H9 (cell line): ENCODE results near the gene ACADL. TPM values are rescaled to one million over a fixed set of nuclear protein-coding genes. Genes with fewer than 3 reads are reported as not detected.

ENCODE experiments used
- DNase-seq: peaks from one replicate; pipeline ENCODE4 v3.0.0-alpha.2; 2017
- H2AFZ ChIP-seq: one replicate; pipeline ENCODE4 v1.6.1; 2013; ENCODE audit warnings: mild to moderate bottlenecking, low read length, control low read depth, moderate library complexity
- H2AK5ac ChIP-seq: 2 replicates; pipeline ENCODE4 v1.6.1; 2013; ENCODE audit warnings: low read length, control low read depth, mixed read lengths; ENCODE audit not compliant: insufficient read length
- H2BK120ac ChIP-seq: one replicate; pipeline ENCODE4 v1.6.1; 2013; ENCODE audit warnings: low read depth, mild to moderate bottlenecking, low read length, control low read depth, inconsistent platforms; ENCODE audit not compliant: poor library complexity, severe bottlenecking
- H2BK12ac ChIP-seq: 2 replicates; pipeline ENCODE4 v1.6.1; 2013; ENCODE audit warnings: low read length, control low read depth, mixed read lengths, low read depth; ENCODE audit not compliant: insufficient read length
- H2BK15ac ChIP-seq: 2 replicates; pipeline ENCODE4 v1.6.1; 2013; ENCODE audit warnings: low read depth, low read length, control low read depth
- H2BK20ac ChIP-seq: one replicate; pipeline ENCODE4 v1.6.1; 2013; ENCODE audit warnings: low read depth, mild to moderate bottlenecking, low read length, control low read depth, inconsistent platforms; ENCODE audit not compliant: poor library complexity, severe bottlenecking
- H2BK5ac ChIP-seq: 2 replicates; pipeline ENCODE4 v1.6.1; 2013; ENCODE audit warnings: low read length, control low read depth, mixed read lengths; ENCODE audit not compliant: insufficient read length
- H3K14ac ChIP-seq: 2 replicates; pipeline ENCODE4 v1.6.1; 2013; ENCODE audit warnings: low read length, control low read depth; ENCODE audit not compliant: insufficient read depth
- H3K18ac ChIP-seq: 2 replicates; pipeline ENCODE4 v1.6.1; 2013; ENCODE audit warnings: low read depth, mild to moderate bottlenecking, mixed read lengths, low read length, control low read depth; ENCODE audit not compliant: insufficient read length
- H3K23ac ChIP-seq: 2 replicates; pipeline ENCODE4 v1.6.1; 2013; ENCODE audit warnings: low read length, control low read depth, mixed read lengths, low read depth; ENCODE audit not compliant: insufficient read length
- H3K23me2 ChIP-seq: 2 replicates; pipeline ENCODE4 v1.6.1; 2013; ENCODE audit warnings: low read depth, mild to moderate bottlenecking, mixed read lengths, low read length, control low read depth; ENCODE audit not compliant: insufficient read length, poor library complexity, severe bottlenecking
- H3K27ac ChIP-seq: 2 replicates; pipeline ENCODE4 v1.5.1; 2013; ENCODE audit warnings: low read length, control low read depth, mixed read lengths, low read depth; ENCODE audit not compliant: insufficient read length
- H3K27me3 ChIP-seq: 2 replicates; pipeline ENCODE4 v1.6.1; 2013; ENCODE audit warnings: low read length, control low read depth, inconsistent platforms; ENCODE audit not compliant: insufficient read depth
- H3K4ac ChIP-seq: 2 replicates; pipeline ENCODE4 v1.6.1; 2013; ENCODE audit warnings: low read depth, mild to moderate bottlenecking, control low read depth, inconsistent platforms, low read length, moderate library complexity
- H3K4me1 ChIP-seq: 2 replicates; pipeline ENCODE4 v1.6.1; 2013; ENCODE audit warnings: low read length, control low read depth, inconsistent platforms; ENCODE audit not compliant: insufficient read depth
- H3K4me2 ChIP-seq: 2 replicates; pipeline ENCODE4 v1.6.1; 2013; ENCODE audit warnings: low read length, control low read depth, mixed read lengths; ENCODE audit not compliant: insufficient read length, insufficient read depth
- H3K56ac ChIP-seq: 2 replicates; pipeline ENCODE4 v1.6.1; 2013; ENCODE audit warnings: low read depth, mild to moderate bottlenecking, mixed read lengths, low read length, control low read depth; ENCODE audit not compliant: insufficient read length
- H3K79me1 ChIP-seq: 2 replicates; pipeline ENCODE4 v1.6.1; 2013; ENCODE audit warnings: low read depth, mild to moderate bottlenecking, moderate library complexity, low read length, control low read depth, inconsistent platforms; ENCODE audit not compliant: insufficient read depth, poor library complexity, severe bottlenecking
- H3K79me2 ChIP-seq: 2 replicates; pipeline ENCODE4 v1.6.1; 2013; ENCODE audit warnings: low read length, control low read depth, inconsistent platforms; ENCODE audit not compliant: insufficient read depth
- H3K9ac ChIP-seq: 2 replicates; pipeline ENCODE4 v1.6.1; 2013; ENCODE audit warnings: low read length, control low read depth, mixed read lengths; ENCODE audit not compliant: insufficient read length; ENCODE audit errors: extremely low read depth
- H3K9me3 ChIP-seq: one replicate; pipeline ENCODE4 v1.6.1; 2013; ENCODE audit warnings: low read depth, low read length, inconsistent platforms; ENCODE audit not compliant: control insufficient read depth
- H3T11ph ChIP-seq: one replicate; pipeline ENCODE4 v1.6.1; 2013; ENCODE audit warnings: mild to moderate bottlenecking, low read length, control low read depth, inconsistent platforms
- H4K20me1 ChIP-seq: one replicate; pipeline ENCODE4 v1.6.1; 2013; ENCODE audit not compliant: control insufficient read depth, insufficient read length, insufficient read depth
- H4K5ac ChIP-seq: 2 replicates; pipeline ENCODE4 v1.6.1; 2013; ENCODE audit warnings: low read depth, mild to moderate bottlenecking, mixed read lengths, low read length, control low read depth; ENCODE audit not compliant: insufficient read length
- H4K8ac ChIP-seq: replicated peaks from 2 replicates; pipeline ENCODE4 v1.6.1; 2013; ENCODE audit warnings: low read length, control low read depth, mixed read lengths, low read depth; ENCODE audit not compliant: insufficient read length
- H4K91ac ChIP-seq: 2 replicates; pipeline ENCODE4 v1.6.1; 2013; ENCODE audit warnings: low read depth, mild to moderate bottlenecking, moderate library complexity, mixed read lengths, low read length, control low read depth; ENCODE audit not compliant: insufficient read length
- H3K27ac Mint-ChIP-seq, 3 experiments: 2 replicates in 2 of 3; 3 replicates in 1 of 3; pipeline ENCODE4 v1.8.0; 2020 to 2021; ENCODE audit warnings: mixed read lengths in 3 of 3, mild to moderate bottlenecking in 1 of 3, moderate library complexity in 1 of 3
- H3K27me3 Mint-ChIP-seq: 2 replicates; pipeline ENCODE4 v1.8.0; 2021; ENCODE audit warnings: low read depth, mild to moderate bottlenecking, moderate library complexity, mixed read lengths
- H3K36me3 Mint-ChIP-seq, 3 experiments: 2 replicates in 2 of 3; 3 replicates in 1 of 3; pipeline ENCODE4 v1.8.0; 2020 to 2021; ENCODE audit warnings: low read depth in 3 of 3, mixed read lengths in 3 of 3; ENCODE audit not compliant: insufficient read depth in 1 of 3
- H3K4me1 Mint-ChIP-seq, 2 experiments: 2 replicates each; pipeline ENCODE4 v1.8.0; 2020; ENCODE audit warnings: mixed read lengths in 2 of 2
- H3K4me3 Mint-ChIP-seq, 2 experiments: 2 replicates in 1 of 2; 3 replicates in 1 of 2; pipeline ENCODE4 v1.8.0; 2020 to 2021; ENCODE audit warnings: mild to moderate bottlenecking in 2 of 2, mixed read lengths in 2 of 2, moderate library complexity in 1 of 2
- H3K9me3 Mint-ChIP-seq, 2 experiments: 2 replicates in 1 of 2; 3 replicates in 1 of 2; pipeline ENCODE4 v1.8.0; 2020; ENCODE audit warnings: mild to moderate bottlenecking in 2 of 2, mixed read lengths in 2 of 2, moderate library complexity in 1 of 2
- CTCF ChIP-seq: fragments of 200-600 bp; sonication (generic); conservative IDR thresholded peaks from 3 replicates; pipeline ENCODE4 v1.8.0; 2021; ENCODE audit warnings: antibody characterized with exemption, mild to moderate bottlenecking
- WGBS: extraction: QIAGEN DNeasy Blood & Tissue Kit; methylation state at CpG from one replicate; pipeline ENCODE4 v1.1.7; 2013; ENCODE audit warnings: missing lambda C conversion rate, low lambda C conversion rate, mixed read lengths; ENCODE audit not compliant: insufficient read length; ENCODE audit errors: extremely low coverage; 5-methylcytosine and 5-hydroxymethylcytosine counted together
- total RNA-seq: library from RNA; stranded (reverse); gene quantifications from 2 replicates; pipeline ENCODE4 v1.2.1, GENCODE V29; 2021

Gene ACADL
- total RNA-seq, 1 experiment from 2014 or later = 0.26 TPM

DNA sequence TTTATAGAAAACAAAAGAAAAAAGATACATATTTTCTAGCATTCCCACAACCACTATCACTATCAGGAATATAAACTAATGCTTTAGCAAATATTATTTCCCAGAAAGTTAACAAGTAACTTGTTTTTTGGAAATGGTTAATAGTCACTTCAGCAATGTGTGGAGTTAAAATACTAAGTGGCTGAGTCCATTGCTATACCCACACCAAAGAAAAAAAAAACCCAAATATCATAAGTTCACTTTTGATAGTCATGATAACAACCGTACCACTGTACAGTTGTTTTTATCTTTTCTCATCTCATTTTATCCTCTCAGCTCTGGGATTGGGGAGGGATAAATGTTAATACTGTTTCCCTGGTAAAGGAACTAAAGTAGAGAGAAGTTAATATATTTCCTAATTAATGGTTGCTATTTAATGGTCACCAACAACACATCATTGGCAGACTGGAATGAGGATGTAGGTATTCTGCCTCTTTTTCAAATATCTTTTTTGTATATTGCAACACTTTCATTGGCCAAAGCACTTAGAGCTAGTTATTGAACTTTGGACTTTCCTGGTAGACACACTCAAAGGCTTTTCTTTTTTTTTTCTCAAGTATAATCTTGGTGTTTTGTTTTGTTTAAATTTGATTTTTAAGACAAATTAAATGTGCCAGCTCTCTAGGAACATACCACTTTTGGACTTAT lies 35.7 kb downstream of the ACADL start:
- Mint-ChIP-seq H3K9me3 (peaks cover 23 to 25% of the 10 kb centered on the region in 2 experiments), H3K36me3 (peaks cover 14 to 22% (median 16%) of the 10 kb centered on the region in 3 experiments), H3K4me3 (no peak overlapping the region), H3K4me1 (no peaks in the 10 kb centered on the region), H3K27ac (no peak overlapping the region), H3K27me3 (no peaks in the 10 kb centered on the region; the same call in 1 of the 2 replicates)
- Histone ChIP-seq H2BK120ac (no peak overlapping the region), H3K18ac (no peak overlapping the region), H4K91ac (no peak overlapping the region), H3K4me1 (no peaks in the 10 kb centered on the region), H3K14ac (no peak overlapping the region), H2BK12ac (no peak overlapping the region), H3K9ac (no peak overlapping the region), H3K79me1 (no peaks in the 10 kb centered on the region), H3K23ac (no peak overlapping the region), H2BK20ac (no peak overlapping the region), H2AK5ac (no peak overlapping the region), H2BK5ac (no peak overlapping the region), H3T11ph (no peak overlapping the region), H3K79me2 (no peaks in the 10 kb centered on the region), H2AFZ (no peak overlapping the region), H3K4ac (no peak overlapping the region), H3K27ac (no peak overlapping the region), H3K9me3 (no peaks in the 10 kb centered on the region), H4K20me1 (no peaks in the 10 kb centered on the region), H3K23me2 (no peaks in the 10 kb centered on the region), H3K4me2 (no peak overlapping the region), H3K56ac (no peak overlapping the region), H4K5ac (no peak overlapping the region), H2BK15ac (no peak overlapping the region), H4K8ac (no peak overlapping the region), H3K27me3 (no peaks in the 10 kb centered on the region)
- no CpG with 5 or more reads among the region's 1 CpG for WGBS
- DNase-seq = no peak
- no peak for TF ChIP-seq CTCF
